Measurements from ENCODE around the gene ZBTB7A.

Gene ZBTB7A

DNA sequence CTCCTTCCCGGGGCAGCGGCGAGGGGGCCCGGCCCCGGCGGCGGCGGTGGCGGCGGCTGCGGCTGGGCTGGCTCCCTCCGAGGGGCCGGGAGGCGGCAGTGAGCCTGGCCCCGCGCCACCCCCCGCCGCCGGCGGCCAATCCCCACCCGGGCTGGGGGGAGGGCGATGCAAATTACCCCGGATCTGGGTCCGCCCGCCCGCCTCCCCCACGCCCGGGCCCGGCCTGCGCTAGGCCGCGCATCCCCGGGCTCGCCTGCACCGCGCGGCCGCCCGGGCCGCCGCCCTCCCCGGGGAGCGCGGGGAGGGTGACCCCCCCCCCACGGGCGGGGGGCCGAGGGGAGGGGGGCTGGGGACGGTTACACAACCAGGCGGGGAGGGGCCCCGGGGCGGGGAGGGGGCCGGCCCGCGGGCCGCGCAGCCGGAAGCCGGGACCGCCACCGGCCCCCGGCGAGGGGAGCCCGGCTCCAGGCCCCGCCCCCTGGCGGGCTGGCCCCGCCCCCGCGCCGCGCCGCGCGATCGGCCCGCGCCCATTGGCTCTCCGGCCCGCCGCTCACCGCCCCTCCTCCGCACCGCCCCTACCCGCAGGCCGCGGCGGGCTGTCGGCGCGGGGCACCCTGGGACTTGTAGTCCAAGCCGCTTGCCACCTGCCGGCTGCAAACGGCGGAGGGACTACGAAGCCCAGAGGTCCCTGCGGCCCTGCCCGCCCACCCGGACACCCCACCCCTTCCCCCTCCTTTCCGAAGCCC is 1.1 kb downstream of the ZBTB7A start:
- Histone ChIP-seq H4K91ac (ENCODE audit: low read length) (no peak overlapping the region), H2AK5ac (ENCODE audit: low read length, severe bottlenecking) (no peak overlapping the region), H2BK15ac (ENCODE audit: low read depth, poor library complexity, severe bottlenecking) (no peak overlapping the region), H3K27ac (ENCODE audit: low read length, poor library complexity, severe bottlenecking) (no peak overlapping the region), H3K9ac (ENCODE audit: low read length) (no peak overlapping the region), H3K4ac (ENCODE audit: low read depth in 1 of 2, low read length in 2 of 2) (peak overlapping the region in 1 of 2 experiments; percentile 24), H2BK5ac (ENCODE audit: low read depth, low read length, poor library complexity, severe bottlenecking) (peak overlapping the region; percentile 92), H3K36me3 (ENCODE audit: control insufficient read depth in 1 of 2, insufficient read depth in 2 of 2, low read depth in 1 of 2, low read length in 2 of 2) (peaks cover 19 to 35% of the 10 kb centered on the region in 2 experiments), H2BK120ac (ENCODE audit: low read depth, low read length) (peak overlapping the region; percentile 98), H2BK12ac (ENCODE audit: low read length in 2 of 2) (no peak overlapping the region), H4K8ac (ENCODE audit: low read length) (no peak overlapping the region), H3K79me1 (replicated peaks; ENCODE audit: low read length, poor library complexity, severe bottlenecking) (no peaks in the 10 kb centered on the region), H3K9me3 (ENCODE audit: control insufficient read depth, low read length) (no peaks in the 10 kb centered on the region), H3K14ac (ENCODE audit: low read length in 2 of 2) (no peak overlapping the region), H2AFZ (ENCODE audit: low read depth, low read length) (no peak overlapping the region), H3K23ac (ENCODE audit: low read length in 2 of 2) (no peak overlapping the region), H3K4me1 (ENCODE audit: control insufficient read depth, insufficient read depth, low read depth, low read length) (peaks cover 38% of the 10 kb centered on the region), H3K4me3 (ENCODE audit: insufficient read depth in 1 of 2, low read depth in 1 of 2, low read length in 2 of 2) (peak overlapping the region; percentile 72 to 87), H3K27me3 (ENCODE audit: control insufficient read depth in 1 of 2, insufficient read depth in 1 of 2, low read length in 2 of 2) (no peaks in the 10 kb centered on the region), H3K4me2 (ENCODE audit: low read length, poor library complexity, severe bottlenecking) (no peak overlapping the region), H3K18ac (ENCODE audit: low read depth in 1 of 2, low read length in 2 of 2) (no peak overlapping the region)
- DNase-seq: peak; percentile 97
- WGBS: 1% methylated on average over 12 of the region's 98 CpGs

- no peak for DNase-seq
- Histone ChIP-seq H3K36me3 (ENCODE audit: control insufficient read depth in 1 of 2, insufficient read depth in 2 of 2, low read depth in 1 of 2, low read length in 2 of 2) (peaks cover 19 to 43% of the 10 kb centered on the region in 2 experiments), H2BK5ac (ENCODE audit: low read depth, low read length, poor library complexity, severe bottlenecking) (peak overlapping the region; percentile 92), H3K27me3 (ENCODE audit: control insufficient read depth in 1 of 2, insufficient read depth in 1 of 2, low read length in 2 of 2) (no peaks in the 10 kb centered on the region), H3K79me1 (replicated peaks; ENCODE audit: low read length, poor library complexity, severe bottlenecking) (no peaks in the 10 kb centered on the region), H3K9ac (ENCODE audit: low read length) (peak overlapping the region; percentile 92), H3K27ac (ENCODE audit: low read length, poor library complexity, severe bottlenecking) (peak overlapping the region; percentile 64), H2AK5ac (ENCODE audit: low read length, severe bottlenecking) (no peak overlapping the region), H4K91ac (ENCODE audit: low read length) (peak overlapping the region; percentile 73), H3K4me3 (ENCODE audit: insufficient read depth in 1 of 2, low read depth in 1 of 2, low read length in 2 of 2) (peak overlapping the region; percentile 85), H3K18ac (ENCODE audit: low read depth in 1 of 2, low read length in 2 of 2) (peak overlapping the region; percentile 77 to 97), H2AFZ (ENCODE audit: low read depth, low read length) (no peak overlapping the region), H3K4ac (ENCODE audit: low read depth in 1 of 2, low read length in 2 of 2) (peak overlapping the region in 1 of 2 experiments; percentile 99), H3K14ac (ENCODE audit: low read length in 2 of 2) (peak overlapping the region in 1 of 2 experiments; percentile 99), H3K23ac (ENCODE audit: low read length in 2 of 2) (peak overlapping the region in 1 of 2 experiments; percentile 99), H4K8ac (ENCODE audit: low read length) (peak overlapping the region; percentile 66), H2BK15ac (ENCODE audit: low read depth, poor library complexity, severe bottlenecking) (peak overlapping the region; percentile 26), H2BK12ac (ENCODE audit: low read length in 2 of 2) (peak overlapping the region in 1 of 2 experiments; percentile 75), H3K4me1 (ENCODE audit: control insufficient read depth, insufficient read depth, low read depth, low read length) (peaks cover 47% of the 10 kb centered on the region), H2BK120ac (ENCODE audit: low read depth, low read length) (peak overlapping the region; percentile 98), H3K9me3 (ENCODE audit: control insufficient read depth, low read length) (no peaks in the 10 kb centered on the region), H3K4me2 (ENCODE audit: low read length, poor library complexity, severe bottlenecking) (peak overlapping the region; percentile 81)
- 0% methylated on average over 28 of the region's 57 CpGs for WGBS
Observed at GRCh38 chr19:4064496-4065260, 2.0 kb downstream of the ZBTB7A start.

DNA sequence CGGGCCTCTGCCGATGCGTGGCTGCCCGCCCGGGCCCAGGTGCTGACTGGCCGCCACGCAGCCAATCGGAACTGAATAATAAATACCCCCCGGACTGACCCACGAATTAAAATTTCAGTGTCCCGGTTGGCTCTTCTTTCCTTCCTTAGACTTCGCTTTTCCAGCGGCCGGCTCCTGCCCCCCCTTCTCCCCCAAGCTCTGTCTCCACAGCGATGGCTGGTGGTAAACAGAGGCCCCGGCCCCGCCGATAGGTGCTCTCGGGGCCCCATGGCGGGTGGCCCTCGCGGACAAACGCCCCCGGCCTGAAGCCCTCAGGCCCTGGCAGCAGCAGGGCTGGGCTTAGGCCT is 2.6 kb downstream of the ZBTB7A start:
- no peak overlapping the region for H2BK120ac ChIP-seq (ENCODE audit: low read depth, low read length)
- peak overlapping the region in 1 of 2 experiments; percentile 97 for H3K18ac ChIP-seq (ENCODE audit: low read depth in 1 of 2, low read length in 2 of 2)
- H3K9ac ChIP-seq (ENCODE audit: low read length): peak overlapping the region; percentile 92
- H3K9me3 ChIP-seq (ENCODE audit: control insufficient read depth, low read length): no peaks in the 10 kb centered on the region
- DNase-seq: no peak
- peak overlapping the region; percentile 94 for H2BK15ac ChIP-seq (ENCODE audit: low read depth, poor library complexity, severe bottlenecking)
- peak overlapping the region; percentile 34 for H3K27ac ChIP-seq (ENCODE audit: low read length, poor library complexity, severe bottlenecking)
- H3K4me1 ChIP-seq (ENCODE audit: control insufficient read depth, insufficient read depth, low read depth, low read length): peaks cover 53% of the 10 kb centered on the region
- H3K23ac ChIP-seq (ENCODE audit: low read length in 2 of 2): peak overlapping the region in 1 of 2 experiments; percentile 99
- 3% methylated on average over 24 of the region's 24 CpGs for WGBS
- H3K79me1 ChIP-seq (replicated peaks; ENCODE audit: low read length, poor library complexity, severe bottlenecking): no peaks in the 10 kb centered on the region
- no peak overlapping the region for H2BK5ac ChIP-seq (ENCODE audit: low read depth, low read length, poor library complexity, severe bottlenecking)
- H3K4ac ChIP-seq (ENCODE audit: low read depth in 1 of 2, low read length in 2 of 2): peak overlapping the region in 1 of 2 experiments; percentile 99
- no peak overlapping the region for H2AK5ac ChIP-seq (ENCODE audit: low read length, severe bottlenecking)
- H4K91ac ChIP-seq (ENCODE audit: low read length): no peak overlapping the region
- no peaks in the 10 kb centered on the region for H3K27me3 ChIP-seq (ENCODE audit: control insufficient read depth in 1 of 2, insufficient read depth in 1 of 2, low read length in 2 of 2)
- H4K8ac ChIP-seq (ENCODE audit: low read length): no peak overlapping the region
- H2AFZ ChIP-seq (ENCODE audit: low read depth, low read length): no peak overlapping the region
- peak overlapping the region in 1 of 2 experiments; percentile 99 for H3K14ac ChIP-seq (ENCODE audit: low read length in 2 of 2)
- H3K4me3 ChIP-seq (ENCODE audit: insufficient read depth in 1 of 2, low read depth in 1 of 2, low read length in 2 of 2): peak overlapping the region; percentile 85
- H2BK12ac ChIP-seq (ENCODE audit: low read length in 2 of 2): no peak overlapping the region
- H3K36me3 ChIP-seq (ENCODE audit: control insufficient read depth in 1 of 2, insufficient read depth in 2 of 2, low read depth in 1 of 2, low read length in 2 of 2): peaks cover 19 to 48% of the 10 kb centered on the region in 2 experiments
- peak overlapping the region; percentile 81 for H3K4me2 ChIP-seq (ENCODE audit: low read length, poor library complexity, severe bottlenecking)

All from mesenchymal stem cell (in vitro differentiated cells and primary cell).